ENCODE results near the gene FGFRL1.

- TF ChIP-seq, protein P1, sequence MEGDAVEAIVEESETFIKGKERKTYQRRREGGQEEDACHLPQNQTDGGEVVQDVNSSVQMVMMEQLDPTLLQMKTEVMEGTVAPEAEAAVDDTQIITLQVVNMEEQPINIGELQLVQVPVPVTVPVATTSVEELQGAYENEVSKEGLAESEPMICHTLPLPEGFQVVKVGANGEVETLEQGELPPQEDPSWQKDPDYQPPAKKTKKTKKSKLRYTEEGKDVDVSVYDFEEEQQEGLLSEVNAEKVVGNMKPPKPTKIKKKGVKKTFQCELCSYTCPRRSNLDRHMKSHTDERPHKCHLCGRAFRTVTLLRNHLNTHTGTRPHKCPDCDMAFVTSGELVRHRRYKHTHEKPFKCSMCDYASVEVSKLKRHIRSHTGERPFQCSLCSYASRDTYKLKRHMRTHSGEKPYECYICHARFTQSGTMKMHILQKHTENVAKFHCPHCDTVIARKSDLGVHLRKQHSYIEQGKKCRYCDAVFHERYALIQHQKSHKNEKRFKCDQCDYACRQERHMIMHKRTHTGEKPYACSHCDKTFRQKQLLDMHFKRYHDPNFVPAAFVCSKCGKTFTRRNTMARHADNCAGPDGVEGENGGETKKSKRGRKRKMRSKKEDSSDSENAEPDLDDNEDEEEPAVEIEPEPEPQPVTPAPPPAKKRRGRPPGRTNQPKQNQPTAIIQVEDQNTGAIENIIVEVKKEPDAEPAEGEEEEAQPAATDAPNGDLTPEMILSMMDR (IDR thresholded peaks at IDR 0.05; ENCODE audit: poor library complexity, severe bottlenecking), result no peak
- TF ChIP-seq, protein P2, sequence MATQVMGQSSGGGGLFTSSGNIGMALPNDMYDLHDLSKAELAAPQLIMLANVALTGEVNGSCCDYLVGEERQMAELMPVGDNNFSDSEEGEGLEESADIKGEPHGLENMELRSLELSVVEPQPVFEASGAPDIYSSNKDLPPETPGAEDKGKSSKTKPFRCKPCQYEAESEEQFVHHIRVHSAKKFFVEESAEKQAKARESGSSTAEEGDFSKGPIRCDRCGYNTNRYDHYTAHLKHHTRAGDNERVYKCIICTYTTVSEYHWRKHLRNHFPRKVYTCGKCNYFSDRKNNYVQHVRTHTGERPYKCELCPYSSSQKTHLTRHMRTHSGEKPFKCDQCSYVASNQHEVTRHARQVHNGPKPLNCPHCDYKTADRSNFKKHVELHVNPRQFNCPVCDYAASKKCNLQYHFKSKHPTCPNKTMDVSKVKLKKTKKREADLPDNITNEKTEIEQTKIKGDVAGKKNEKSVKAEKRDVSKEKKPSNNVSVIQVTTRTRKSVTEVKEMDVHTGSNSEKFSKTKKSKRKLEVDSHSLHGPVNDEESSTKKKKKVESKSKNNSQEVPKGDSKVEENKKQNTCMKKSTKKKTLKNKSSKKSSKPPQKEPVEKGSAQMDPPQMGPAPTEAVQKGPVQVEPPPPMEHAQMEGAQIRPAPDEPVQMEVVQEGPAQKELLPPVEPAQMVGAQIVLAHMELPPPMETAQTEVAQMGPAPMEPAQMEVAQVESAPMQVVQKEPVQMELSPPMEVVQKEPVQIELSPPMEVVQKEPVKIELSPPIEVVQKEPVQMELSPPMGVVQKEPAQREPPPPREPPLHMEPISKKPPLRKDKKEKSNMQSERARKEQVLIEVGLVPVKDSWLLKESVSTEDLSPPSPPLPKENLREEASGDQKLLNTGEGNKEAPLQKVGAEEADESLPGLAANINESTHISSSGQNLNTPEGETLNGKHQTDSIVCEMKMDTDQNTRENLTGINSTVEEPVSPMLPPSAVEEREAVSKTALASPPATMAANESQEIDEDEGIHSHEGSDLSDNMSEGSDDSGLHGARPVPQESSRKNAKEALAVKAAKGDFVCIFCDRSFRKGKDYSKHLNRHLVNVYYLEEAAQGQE (IDR thresholded peaks at IDR 0.05; ENCODE audit: borderline replicate concordance), result no peak
- TF ChIP-seq EZH2 (IDR thresholded peaks at IDR 0.05; ENCODE audit: borderline replicate concordance, insufficient read depth, low read length, poor library complexity, severe bottlenecking), result no peak
- no peak for TF ChIP-seq SMC3 (conservative IDR thresholded peaks at IDR 0.05; ENCODE audit: poor library complexity)
- TF ChIP-seq POLR2AphosphoS5 (IDR thresholded peaks at IDR 0.05), result no peak
Measured at GRCh38 chr4:1015746-1016145, 4.3 kb downstream of the FGFRL1 start.

All from neural cell (in vitro differentiated cells).